ENCODE results near the gene CD160. TPM values are rescaled to one million over a fixed set of nuclear protein-coding genes. Genes with fewer than 3 reads are reported as not detected.
"Not testable (repeated sequence)": the region's sequence is repeated elsewhere in the genome, so short reads cannot be mapped to it uniquely, and the experiment has no call there.

Gene CD160
- total RNA-seq, 2 experiments from 2014 or later, result 13.6 to 16.9 TPM

DNA sequence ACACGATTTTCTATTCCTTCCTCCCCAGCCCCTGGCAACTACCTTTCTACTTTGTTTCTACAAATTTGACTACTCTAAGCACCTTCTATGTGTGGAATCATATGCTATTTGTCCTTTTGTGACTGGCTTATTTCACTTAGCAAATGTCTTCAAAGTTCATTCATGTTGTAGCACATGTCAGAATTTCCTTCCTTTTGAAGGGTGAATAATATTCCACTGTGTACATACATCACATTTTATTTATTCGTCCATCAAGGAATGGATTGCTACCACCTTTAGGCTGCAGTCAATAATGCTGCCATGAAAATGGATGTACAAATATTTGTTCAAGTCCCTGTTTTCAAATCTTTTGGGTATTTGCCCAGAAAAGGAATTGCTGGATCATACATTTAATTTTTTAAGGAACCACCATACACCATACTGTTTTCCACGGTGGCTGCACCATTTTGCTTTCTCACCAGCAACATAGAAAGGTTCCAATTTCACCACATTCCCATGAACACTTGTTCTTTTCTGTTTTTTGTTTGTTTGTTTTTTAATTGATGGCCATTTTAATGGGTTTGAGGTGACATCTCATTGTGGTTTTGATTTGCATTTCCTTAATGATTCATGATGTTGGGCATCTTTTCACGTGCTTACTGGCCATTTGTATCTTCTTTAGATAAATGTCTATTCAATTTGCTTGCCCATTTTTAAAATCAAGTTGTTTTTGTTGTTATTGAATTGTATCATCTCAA lies 8.8 kb upstream of the CD160 start:
- Mint-ChIP-seq H3K27ac (no peak overlapping the region), H3K9me3 (no peaks in the 10 kb centered on the region), H3K27me3 (no peaks in the 10 kb centered on the region), H3K4me3 (no peak overlapping the region), H3K4me1 (ENCODE audit: low read depth) (no peaks in the 10 kb centered on the region), H3K36me3 (ENCODE audit: low read depth) (no peaks in the 10 kb centered on the region)
- intact Hi-C loops (cut with micrococcal nuclease), result no loop called here
- TF ChIP-seq, protein P1, sequence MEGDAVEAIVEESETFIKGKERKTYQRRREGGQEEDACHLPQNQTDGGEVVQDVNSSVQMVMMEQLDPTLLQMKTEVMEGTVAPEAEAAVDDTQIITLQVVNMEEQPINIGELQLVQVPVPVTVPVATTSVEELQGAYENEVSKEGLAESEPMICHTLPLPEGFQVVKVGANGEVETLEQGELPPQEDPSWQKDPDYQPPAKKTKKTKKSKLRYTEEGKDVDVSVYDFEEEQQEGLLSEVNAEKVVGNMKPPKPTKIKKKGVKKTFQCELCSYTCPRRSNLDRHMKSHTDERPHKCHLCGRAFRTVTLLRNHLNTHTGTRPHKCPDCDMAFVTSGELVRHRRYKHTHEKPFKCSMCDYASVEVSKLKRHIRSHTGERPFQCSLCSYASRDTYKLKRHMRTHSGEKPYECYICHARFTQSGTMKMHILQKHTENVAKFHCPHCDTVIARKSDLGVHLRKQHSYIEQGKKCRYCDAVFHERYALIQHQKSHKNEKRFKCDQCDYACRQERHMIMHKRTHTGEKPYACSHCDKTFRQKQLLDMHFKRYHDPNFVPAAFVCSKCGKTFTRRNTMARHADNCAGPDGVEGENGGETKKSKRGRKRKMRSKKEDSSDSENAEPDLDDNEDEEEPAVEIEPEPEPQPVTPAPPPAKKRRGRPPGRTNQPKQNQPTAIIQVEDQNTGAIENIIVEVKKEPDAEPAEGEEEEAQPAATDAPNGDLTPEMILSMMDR (IDR thresholded peaks at IDR 0.05), result no peak
- DNase-seq (no peak), ATAC-seq (no peak)
- POLR2A ChIA-PET, result no interaction called here
- CTCF ChIA-PET, result interaction anchor here (1.5 to 2.5 kb wide), 2 partner anchors 10 to 11 kb away, joined by 7 to 11 read pairs; no protein-coding TSS in a partner anchor

DNA sequence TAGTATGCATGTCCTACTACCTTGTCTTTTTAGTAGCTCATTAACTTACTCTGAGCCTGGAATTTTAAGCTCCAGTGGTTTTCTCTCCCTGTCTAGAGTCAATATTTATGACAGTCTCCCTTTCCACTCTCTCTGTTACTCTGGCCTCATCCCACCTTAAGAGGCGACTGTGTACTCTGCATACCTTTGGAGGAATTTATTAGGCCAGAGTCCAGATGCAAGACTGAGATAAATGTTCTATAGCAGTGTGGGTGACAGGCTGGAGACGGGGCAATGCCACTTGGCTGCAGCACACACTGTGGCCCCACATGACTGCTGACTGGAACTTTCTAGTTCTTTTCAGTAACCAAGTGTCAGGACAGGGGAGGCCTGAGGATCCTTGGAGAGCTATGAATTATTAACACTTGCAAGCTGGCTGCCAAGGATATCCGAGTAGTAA lies 8.1 kb upstream of the CD160 start:
- DNase-seq (no peak), ATAC-seq (no peak)
- Mint-ChIP-seq H3K27ac (no peak overlapping the region), H3K27me3 (no peaks in the 10 kb centered on the region), H3K36me3 (ENCODE audit: low read depth) (no peaks in the 10 kb centered on the region), H3K4me1 (ENCODE audit: low read depth) (no peaks in the 10 kb centered on the region), H3K9me3 (no peaks in the 10 kb centered on the region), H3K4me3 (no peak overlapping the region)
- ChIA-PET POLR2A (no interaction called here), CTCF (interaction anchor here (2.5 kb wide), 1 partner anchor 10 kb away, joined by 11 read pairs; no protein-coding TSS in a partner anchor)
- TF ChIP-seq, protein P1 (IDR thresholded peaks at IDR 0.05), result no peak
- intact Hi-C loops (cut with micrococcal nuclease), result no loop called here

DNA sequence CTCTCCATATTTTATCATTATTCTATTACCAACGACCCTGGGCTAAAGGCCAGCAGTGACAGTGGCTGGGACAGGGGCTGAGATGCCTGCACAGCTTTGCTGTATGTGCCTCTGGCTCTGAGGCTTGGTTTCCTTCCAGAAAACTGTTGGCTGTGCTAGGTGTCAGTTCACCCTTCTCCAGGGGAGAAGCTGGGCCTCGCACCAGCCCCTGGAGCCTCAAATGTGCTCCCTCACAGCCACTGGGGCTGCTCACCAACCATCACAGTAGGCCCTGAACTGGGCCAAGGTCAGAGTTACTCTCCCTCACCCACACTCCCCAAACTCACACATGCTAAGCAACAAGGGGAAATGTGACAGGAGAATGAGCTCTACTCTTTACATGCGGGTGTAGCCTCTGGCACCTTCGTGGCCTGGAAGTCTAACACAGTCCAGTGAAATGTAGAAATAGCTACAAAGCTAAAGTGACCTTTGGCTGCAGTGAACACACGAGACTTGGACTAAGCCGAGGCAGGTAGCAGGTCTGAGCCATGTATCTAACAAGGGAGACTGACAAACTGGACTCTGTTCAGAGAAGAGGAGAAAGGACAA lies 4.7 kb upstream of the CD160 start:
- DNase-seq (no peak), ATAC-seq (no peak)
- TF ChIP-seq, protein P1 (IDR thresholded peaks at IDR 0.05), result no peak
- CTCF ChIA-PET, result no interaction called here
- Mint-ChIP-seq H3K4me1 (ENCODE audit: low read depth) (peaks cover 21% of the 10 kb centered on the region), H3K9me3 (no peaks in the 10 kb centered on the region), H3K27ac (no peak overlapping the region), H3K27me3 (no peaks in the 10 kb centered on the region), H3K4me3 (no peak overlapping the region), H3K36me3 (ENCODE audit: low read depth) (no peaks in the 10 kb centered on the region)
- POLR2A ChIA-PET, result no interaction called here
- intact Hi-C loops (cut with micrococcal nuclease), result no loop called here

DNA sequence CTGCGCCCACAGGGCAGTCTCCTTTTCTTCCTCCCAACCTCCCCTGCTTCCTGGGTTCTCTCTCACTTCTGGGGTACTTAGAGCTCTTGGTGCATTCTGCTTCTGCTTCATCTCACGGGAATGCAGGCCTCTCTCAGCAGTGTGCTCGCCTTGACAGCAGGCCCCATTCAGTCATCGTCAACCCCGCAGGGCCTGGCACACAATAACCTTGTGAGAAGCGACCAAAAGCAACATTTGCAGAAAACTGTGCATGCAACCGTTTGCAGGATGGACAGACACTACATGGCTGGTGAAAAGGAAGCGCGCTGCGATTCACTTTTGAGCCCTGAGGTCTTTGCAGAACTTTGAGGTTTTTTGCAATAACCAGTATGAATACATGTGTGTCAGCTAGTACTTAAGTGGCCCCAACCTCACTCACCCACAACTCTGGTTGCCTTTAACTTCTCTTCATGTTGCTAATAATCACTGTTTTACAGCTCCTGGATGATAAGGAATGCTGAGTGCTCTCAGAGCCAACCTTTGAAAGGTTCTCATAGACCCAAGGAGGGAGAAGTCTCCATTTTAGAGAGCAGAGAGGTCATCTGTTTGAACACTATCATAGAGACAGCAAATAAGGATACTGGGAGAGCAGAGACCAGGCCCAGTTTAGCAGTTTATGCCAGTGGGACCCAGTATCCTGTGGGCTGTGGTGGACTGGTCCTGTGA lies 2.5 kb upstream of the CD160 start:
- ATAC-seq, result peak; percentile 28
- intact Hi-C loops (cut with micrococcal nuclease), result no loop called here
- peaks cover 5% of the 10 kb centered on the region for H3K27me3 Mint-ChIP-seq
- H3K36me3 Mint-ChIP-seq (ENCODE audit: low read depth), result no peaks in the 10 kb centered on the region
- ChIA-PET CTCF (no interaction called here), POLR2A (no interaction called here)
- peaks cover 38% of the 10 kb centered on the region for H3K4me1 Mint-ChIP-seq (ENCODE audit: low read depth)
- H3K4me3 Mint-ChIP-seq, result no peak overlapping the region
- peak; percentile 19 for DNase-seq
- H3K27ac Mint-ChIP-seq, result peak overlapping the region; percentile 53
- H3K9me3 Mint-ChIP-seq, result no peaks in the 10 kb centered on the region
- TF ChIP-seq, protein P1 (IDR thresholded peaks at IDR 0.05), result no peak

DNA sequence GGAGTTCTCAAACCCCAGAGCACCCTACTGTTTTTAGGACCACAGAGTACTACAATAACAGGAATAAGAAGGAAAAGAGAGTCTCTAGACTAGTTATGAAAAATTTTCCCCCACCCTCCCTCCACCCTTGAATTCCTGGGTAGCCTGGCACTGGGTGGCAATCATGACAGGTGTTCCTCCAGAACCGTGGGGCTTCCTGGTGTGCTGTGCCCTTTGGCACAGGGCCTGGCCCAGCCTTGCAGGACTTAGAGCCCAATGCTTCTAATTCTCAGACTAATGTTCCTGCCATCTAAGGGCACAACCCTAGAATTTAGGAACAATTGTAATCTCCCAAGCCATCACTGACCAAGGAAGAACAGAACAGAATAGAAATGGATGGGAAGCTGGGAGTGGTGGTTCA lies 1.5 kb upstream of the CD160 start:
- TF ChIP-seq, protein P1 (IDR thresholded peaks at IDR 0.05), result no peak
- ChIA-PET CTCF (no interaction called here), POLR2A (no interaction called here)
- Mint-ChIP-seq H3K9me3 (no peaks in the 10 kb centered on the region), H3K27me3 (peaks cover 9% of the 10 kb centered on the region), H3K27ac (no peak overlapping the region), H3K4me1 (ENCODE audit: low read depth) (peaks cover 38% of the 10 kb centered on the region), H3K4me3 (no peak overlapping the region), H3K36me3 (ENCODE audit: low read depth) (no peaks in the 10 kb centered on the region)
- DNase-seq (no peak), ATAC-seq (no peak)
- intact Hi-C loops (cut with micrococcal nuclease), result no loop called here

DNA sequence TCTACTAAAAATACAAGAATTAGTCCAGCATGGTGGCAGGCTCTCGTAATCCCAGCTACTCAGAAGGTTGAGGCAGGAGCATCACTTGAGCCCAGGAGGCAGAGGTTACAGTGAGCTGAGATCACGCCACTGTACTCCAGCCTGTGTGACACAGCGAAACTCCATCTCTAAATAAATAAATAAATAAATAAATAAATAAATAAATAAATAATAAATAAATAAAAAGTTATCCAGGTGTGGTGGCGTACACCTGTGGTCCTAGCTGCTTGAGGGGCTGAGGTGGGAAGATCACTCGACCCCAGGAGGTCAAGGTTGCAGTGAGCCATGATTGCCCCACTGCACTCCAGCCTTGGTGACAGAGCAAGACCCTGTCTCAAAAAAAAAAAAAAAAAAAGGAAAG lies 834 bp upstream of the CD160 start:
- intact Hi-C loops (cut with micrococcal nuclease); H3K4me3 Mint-ChIP-seq; DNase-seq; CTCF ChIA-PET; POLR2A ChIA-PET; H3K9me3 Mint-ChIP-seq; H3K36me3 Mint-ChIP-seq (ENCODE audit: low read depth); H3K27ac Mint-ChIP-seq; ATAC-seq: not testable (repeated sequence)
- peaks cover 12% of the 10 kb centered on the region for H3K27me3 Mint-ChIP-seq
- peaks cover 38% of the 10 kb centered on the region for H3K4me1 Mint-ChIP-seq (ENCODE audit: low read depth)
